Measurements from ENCODE around the gene HNRNPL. TPM values are rescaled to one million over a fixed set of nuclear protein-coding genes. Genes with fewer than 3 reads are reported as not detected.

Gene HNRNPL
- total RNA-seq (2011; cell fraction: chromatin; rRNA removed; ENCODE audit: low replicate concordance) = 270 and 391 TPM in 2 replicates
- total RNA-seq (2011; cell fraction: nucleolus; rRNA removed) = 228 and 234 TPM in 2 replicates
- total RNA-seq (2011; cell fraction: nucleoplasm; rRNA removed) = 270 and 297 TPM in 2 replicates
- total RNA-seq (2014; rRNA removed) (313 and 355 TPM in 2 replicates), total RNA-seq (2014; rRNA removed; fragmentation: Illumina TruSeq; extraction: Trizol) (375 and 414 TPM in 2 replicates), total RNA-seq (2015; rRNA removed; fragmentation: Illumina TruSeq; extraction: Trizol) (274 and 290 TPM in 2 replicates), total RNA-seq (2021) (579 and 605 TPM in 2 replicates), polyA plus RNA-seq (2011; rRNA removed) (284 and 572 TPM in 2 replicates), polyA plus RNA-seq (2014; fragmentation: Illumina TruSeq; extraction: Trizol) (550 and 610 TPM in 2 replicates), polyA plus RNA-seq (2014; fragmentation: Nextera tagmentation; extraction: Ambion mirVana) (10 to 100 TPM; 39.5 to 51.4 TPM), polyA plus RNA-seq (2014; rRNA removed) (271 and 299 TPM in 2 replicates), polyA minus RNA-seq (2011; rRNA and poly(A)+ RNA removed) (359 and 423 TPM in 2 replicates), Bru-seq, nascent RNA (percentile 97 among the genes with signal in this experiment), BruChase-seq, experiment 1, labeled RNA remaining after a 2-hour chase (percentile 97 among the genes with signal in this experiment), BruChase-seq, experiment 2, labeled RNA remaining after a 6-hour chase (percentile 98 among the genes with signal in this experiment)
- polyA plus RNA-seq (2011; cell fraction: cytosol; rRNA removed) = 251 and 262 TPM in 2 replicates
- polyA plus RNA-seq (2011; cell fraction: nucleus; rRNA removed) = 342 and 362 TPM in 2 replicates
- 353 and 512 TPM in 2 replicates for polyA plus RNA-seq (2012)
- 278 and 317 TPM in 2 replicates for polyA minus RNA-seq (2011; cell fraction: cytosol; rRNA and poly(A)+ RNA removed)
- polyA minus RNA-seq (2011; cell fraction: nucleus; rRNA and poly(A)+ RNA removed) = 71.0 and 135 TPM in 2 replicates
- long read RNA-seq, experiment 1, transcript HNRNPL-210 (13 exons, 1,633 nt) = minor isoform, 14 of 1,309 reads
- long read RNA-seq, experiment 1, transcript HNRNPL-206 (6 exons, 3,094 nt) = minor isoform, 132 of 1,309 reads
- long read RNA-seq, experiment 1, transcript HNRNPL-203 (7 exons, 2,404 nt) = minor isoform, 18 of 1,309 reads
- long read RNA-seq, experiment 1, transcript HNRNPL-201 (13 exons, 2,471 nt) = major isoform, 876 of 1,309 reads
- long read RNA-seq, experiment 1, partial matches to known transcripts = 175 of 1,309 reads
- long read RNA-seq, experiment 1, other reads (novel, unspliced or antisense) = 91 of 1,309 reads
- long read RNA-seq, experiment 2, transcript HNRNPL-203 (7 exons, 2,404 nt) = minor isoform, 5 of 286 reads
- long read RNA-seq, experiment 2, transcript HNRNPL-205 (2 exons, 588 nt) = minor isoform, 19 of 286 reads
- long read RNA-seq, experiment 2, transcript HNRNPL-206 (6 exons, 3,094 nt) = minor isoform, 14 of 286 reads
- long read RNA-seq, experiment 2, transcript HNRNPL-201 (13 exons, 2,471 nt) = major isoform, 90 of 286 reads
- long read RNA-seq, experiment 2, partial matches to known transcripts = 81 of 286 reads
- long read RNA-seq, experiment 2, other reads (novel, unspliced or antisense) = 71 of 286 reads
- long read RNA-seq, experiment 3, partial matches to known transcripts = 9 of 23 reads
- long read RNA-seq, experiment 3, other reads (novel, unspliced or antisense) = 4 of 23 reads

DNA sequence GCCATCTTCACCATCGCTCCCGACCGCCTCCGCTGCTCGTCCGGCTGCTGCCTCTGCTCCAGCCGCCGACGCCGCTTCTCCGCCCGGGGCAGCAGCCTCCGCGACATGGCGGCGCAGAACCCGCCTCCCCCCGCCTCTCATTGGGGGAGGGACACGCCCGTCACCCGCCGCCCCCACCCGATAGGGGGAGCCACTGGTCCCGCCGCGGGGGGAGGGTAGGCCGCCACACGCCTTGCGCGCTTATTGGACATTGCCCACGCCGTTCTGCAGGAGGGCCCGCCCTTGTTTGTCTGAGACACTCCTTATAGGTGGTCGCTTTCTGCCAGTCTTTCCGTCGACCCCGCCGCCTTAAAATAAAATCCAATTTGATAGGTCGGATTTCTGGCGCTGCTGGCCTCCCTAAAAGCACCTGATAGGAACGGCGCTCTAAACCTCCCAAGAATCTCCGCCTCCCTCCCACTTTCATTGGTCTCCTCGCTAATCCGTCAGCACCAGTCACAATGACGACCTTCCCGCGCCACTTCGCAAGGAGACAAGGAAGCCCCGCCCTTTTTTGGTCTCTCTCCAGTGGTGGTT, at the start of gene HNRNPL:
HNRNPL (minus strand) TSS at position 127 of the 576 bp plus-strand sequence; CDS start at position 107, 20 bp downstream.
- DNase-seq (ENCODE audit: extremely low read depth in 1 of 4, low spot score in 3 of 4) = peak in 3 of 4 experiments; percentile 90 to 97 (median 93)
- CTCF ChIA-PET (ENCODE audit: low intra/inter-chr PET ratio) = interaction anchor here (1.5 kb wide), 1 partner anchor 81 kb away, joined by 4 read pairs; the partner anchor contains the start of genes MRPS12 and SARS2
- Histone ChIP-seq H3K9me1 (ENCODE audit: control insufficient read depth, insufficient read depth, low read length) (no peaks in the 10 kb centered on the region), H3K9me3 (replicated peaks; ENCODE audit: control insufficient read depth, insufficient read depth, low read depth, low read length) (no peaks in the 10 kb centered on the region), H3K4me2 (ENCODE audit: insufficient read depth, low read length) (peak within 1 kb of the TSS; percentile 96), H4K20me1 (replicated peaks; ENCODE audit: control insufficient read depth, insufficient read depth, low read length) (peaks cover 5% of the 10 kb centered on the region), H3K27me3 (ENCODE audit: control insufficient read depth in 2 of 2, insufficient read depth in 2 of 2, low read length in 2 of 2) (no peaks in the 10 kb centered on the region), H3K9ac (ENCODE audit: insufficient read depth in 1 of 2, low read depth in 2 of 2, low read length in 2 of 2) (peak within 1 kb of the TSS; percentile 97), H3K4me1 (replicated peaks in 1 of 2; ENCODE audit: control insufficient read depth in 2 of 2, insufficient read depth in 2 of 2, low read length in 2 of 2) (peaks cover 16 to 41% of the 10 kb centered on the region in 2 experiments; a peak in 4 of 5 replicates), H3K4me3 (peak within 1 kb of the TSS; percentile 96), H3K36me3 (ENCODE audit: control insufficient read depth, insufficient read depth, low read length) (peaks cover 41% of the 10 kb centered on the region), H2AFZ (ENCODE audit: low read depth, low read length) (peak within 1 kb of the TSS; percentile 48), H3K79me2 (ENCODE audit: control insufficient read depth, insufficient read depth, low read length) (peaks cover 58% of the 10 kb centered on the region), H3K27ac (ENCODE audit: extremely low read depth, low read depth, low read length) (peak within 1 kb of the TSS; percentile 99)
- under 1% methylated on average over 32 of the region's 50 CpGs for WGBS (ENCODE audit: insufficient coverage, low coverage, missing lambda C conversion rate)
- FAIRE-seq = no peak
- no TSS peak for BruUV-seq (replicated peaks)
- POLR2A ChIA-PET = interaction anchor here (0.6 to 6.0 kb wide), 18 partner anchors 11 to 435 kb away, joined by 3 to 58 read pairs (median 4); partner anchors contain the start of genes ECH1, MRPS12 and SARS2
- intact Hi-C loops (cut with micrococcal nuclease) = loop anchor here (1.0 to 2.0 kb wide), 3 partner anchors 31 to 80 kb away; partner anchors contain the start of genes MRPS12 and SARS2
- peak; percentile 82 for ATAC-seq
- in situ Hi-C loops (cut with MboI) = no loop called here
- TF ChIP-seq PHB (CRISPR knock-in tag; IDR thresholded peaks at IDR 0.05) (no peak), ATF1 (CRISPR knock-in tag; IDR thresholded peaks at IDR 0.05) (peak; percentile 77), ATF1 (tag; IDR thresholded peaks at IDR 0.05) (peak; percentile 99), RFX5 (IDR thresholded peaks at IDR 0.05; ENCODE audit: low read depth, low read length) (no peak), ATF7 (IDR thresholded peaks at IDR 0.05) (peak; percentile 88), ZFPM2 (CRISPR knock-in tag; IDR thresholded peaks at IDR 0.05) (0 out of 2 replicates have a peak, but pooled peaks have one; percentile 5), KAT2B (IDR thresholded peaks at IDR 0.05; ENCODE audit: low read depth, low read length) (no peak), ZNF583 (CRISPR knock-in tag; IDR thresholded peaks at IDR 0.05) (no peak), ZNF239 (CRISPR knock-in tag; IDR thresholded peaks at IDR 0.05) (no peak), HNRNPLL (IDR thresholded peaks at IDR 0.05; ENCODE audit: low read depth, low read length, poor library complexity, severe bottlenecking) (peak; percentile 70), HMG20A (CRISPR knock-in tag; conservative IDR thresholded peaks at IDR 0.05) (no peak)
- TF ChIP-seq, protein P1, sequence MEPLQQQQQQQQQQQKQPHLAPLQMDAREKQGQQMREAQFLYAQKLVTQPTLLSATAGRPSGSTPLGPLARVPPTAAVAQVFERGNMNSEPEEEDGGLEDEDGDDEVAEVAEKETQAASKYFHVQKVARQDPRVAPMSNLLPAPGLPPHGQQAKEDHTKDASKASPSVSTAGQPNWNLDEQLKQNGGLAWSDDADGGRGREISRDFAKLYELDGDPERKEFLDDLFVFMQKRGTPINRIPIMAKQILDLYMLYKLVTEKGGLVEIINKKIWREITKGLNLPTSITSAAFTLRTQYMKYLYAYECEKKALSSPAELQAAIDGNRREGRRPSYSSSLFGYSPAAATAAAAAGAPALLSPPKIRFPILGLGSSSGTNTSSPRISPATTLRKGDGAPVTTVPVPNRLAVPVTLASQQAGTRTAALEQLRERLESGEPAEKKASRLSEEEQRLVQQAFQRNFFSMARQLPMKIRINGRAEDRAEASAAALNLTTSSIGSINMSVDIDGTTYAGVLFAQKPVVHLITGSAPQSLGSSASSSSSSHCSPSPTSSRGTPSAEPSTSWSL (CRISPR knock-in tag; IDR thresholded peaks at IDR 0.05; ENCODE audit: borderline replicate concordance) = no peak
